Stimulated activated naive CD8-positive, alpha-beta T cell treated with anti-CD3 and anti-CD28 coated beads, Interleukin-15, Interleukin-2, amounts not matched to agents 100 U/mL and 50 U/mL, for 24 hours (primary cell): Measurements from ENCODE around the gene CNPY4.
"Not testable (repeated sequence)": the region's sequence is repeated elsewhere in the genome, so short reads cannot be mapped to it uniquely, and the experiment has no call there.

Experiments used
- ATAC-seq: fragments of 150-1000 bp; cut with Tn5 transposase; one replicate; pipeline ENCODE4 v1.10.0; 2021
- DNase-seq: peaks from one replicate; pipeline ENCODE4 v3.0.0; 2021

The CNPY4 gene

DNA sequence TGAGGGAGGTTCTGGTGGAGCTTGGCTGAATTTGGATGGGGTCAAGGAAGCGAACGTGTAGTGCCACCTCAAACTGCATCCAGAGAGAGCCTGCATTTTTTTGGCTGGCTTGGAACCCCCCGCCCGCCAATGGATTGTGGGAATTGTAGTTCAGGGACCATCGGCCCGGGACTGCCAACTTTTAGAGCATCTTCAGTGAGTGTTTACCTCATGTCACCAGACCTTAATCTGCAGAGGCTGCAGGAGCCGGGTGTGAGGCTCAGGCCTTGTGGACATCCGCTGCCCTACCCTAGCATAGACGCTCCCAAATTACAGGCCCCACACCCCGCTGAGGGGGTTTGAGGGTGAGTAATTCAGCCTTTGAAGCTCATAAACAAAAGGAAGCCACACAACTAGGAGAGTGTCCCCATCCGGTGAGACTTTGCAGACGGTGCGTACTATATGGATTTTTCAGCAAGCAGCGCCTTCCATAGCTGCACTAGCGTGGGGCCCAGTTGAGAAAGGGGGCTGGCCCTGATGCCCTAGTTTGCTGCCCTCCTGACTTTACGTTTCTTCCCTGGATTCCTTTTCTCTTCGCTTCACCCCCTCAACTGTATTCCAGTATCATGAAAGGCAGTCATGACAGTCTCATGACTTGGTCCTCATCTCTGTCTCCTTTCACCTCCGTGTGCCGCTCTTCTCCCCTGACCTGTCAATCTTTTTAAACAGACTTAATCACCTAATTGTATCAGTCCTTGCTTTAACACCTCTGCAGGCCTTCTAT lies 717 bp downstream of the CNPY4 start:
- ATAC-seq (peak; percentile 67), DNase-seq (peak; percentile 68)

- no peak for DNase-seq
- no peak for ATAC-seq
Observed at GRCh38 chr7:100120733-100121036, 1.3 kb downstream of the CNPY4 start.

DNA sequence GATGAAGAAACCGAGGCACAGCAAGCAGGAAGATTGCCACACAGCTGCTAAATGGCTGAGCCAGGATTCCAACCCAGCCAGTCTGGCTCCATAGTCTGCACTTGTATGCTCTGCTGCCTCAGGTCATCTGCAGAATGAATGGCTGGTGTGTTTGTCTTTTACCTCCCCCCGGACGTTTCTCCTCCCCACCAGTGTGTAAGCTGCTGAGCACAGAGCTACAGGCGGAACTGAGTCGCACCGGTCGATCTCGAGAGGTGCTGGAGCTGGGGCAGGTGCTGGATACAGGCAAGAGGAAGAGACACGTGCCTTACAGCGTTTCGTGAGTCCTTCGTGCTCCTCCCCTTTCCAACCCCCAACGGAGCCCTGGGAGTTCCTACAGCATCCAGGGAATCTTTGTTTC lies 2.6 kb downstream of the CNPY4 start:
- ATAC-seq (no peak), DNase-seq (no peak)

GRCh38 chr7:100122568-100122967 lies 3.1 kb downstream of the CNPY4 start:
- ATAC-seq (no peak), DNase-seq (no peak)

DNA sequence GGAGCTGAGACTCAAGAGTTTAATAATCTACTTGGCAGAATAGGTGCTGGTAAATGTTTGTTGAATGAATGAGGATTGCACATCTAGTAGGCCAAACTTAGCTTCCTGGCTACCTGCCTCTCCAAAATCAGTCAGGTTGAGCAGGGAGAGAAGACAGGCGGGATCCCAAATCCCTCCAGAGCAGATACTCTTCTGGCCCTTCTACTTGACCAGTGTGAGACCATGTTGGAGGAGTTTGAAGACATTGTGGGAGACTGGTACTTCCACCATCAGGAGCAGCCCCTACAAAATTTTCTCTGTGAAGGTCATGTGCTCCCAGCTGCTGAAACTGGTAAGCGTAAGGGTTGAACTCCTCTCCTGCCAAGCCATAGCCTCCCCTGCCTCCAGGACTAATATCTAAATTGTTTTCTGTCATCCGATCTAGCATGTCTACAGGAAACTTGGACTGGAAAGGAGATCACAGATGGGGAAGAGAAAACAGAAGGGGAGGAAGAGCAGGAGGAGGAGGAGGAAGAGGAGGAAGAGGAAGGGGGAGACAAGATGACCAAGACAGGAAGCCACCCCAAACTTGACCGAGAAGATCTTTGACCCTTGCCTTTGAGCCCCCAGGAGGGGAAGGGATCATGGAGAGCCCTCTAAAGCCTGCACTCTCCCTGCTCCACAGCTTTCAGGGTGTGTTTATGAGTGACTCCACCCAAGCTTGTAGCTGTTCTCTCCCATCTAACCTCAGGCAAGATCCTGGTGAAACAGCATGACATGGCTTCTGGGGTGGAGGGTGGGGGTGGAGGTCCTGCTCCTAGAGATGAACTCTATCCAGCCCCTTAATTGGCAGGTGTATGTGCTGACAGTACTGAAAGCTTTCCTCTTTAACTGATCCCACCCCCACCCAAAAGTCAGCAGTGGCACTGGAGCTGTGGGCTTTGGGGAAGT lies 5.1 kb downstream of the CNPY4 start:
- DNase-seq (no peak), ATAC-seq (no peak)

GRCh38 chr7:100126239-100126930 lies 7.0 kb downstream of the CNPY4 start:
- ATAC-seq (peak; percentile 11), DNase-seq (no peak)

GRCh38 chr7:100126931-100127865 lies 7.8 kb downstream of the CNPY4 start, which contains the start of gene MBLAC1:
TSS of gene MBLAC1 (plus strand) at chr7:100126967. CDS start at chr7:100127396, 429 bp downstream.
- ATAC-seq (peak; percentile 81), DNase-seq (peak; percentile 91)

- peak; percentile 7 for ATAC-seq
- DNase-seq, result peak; percentile 40
Observed at GRCh38 chr7:100127866-100128636, 8.6 kb downstream of the CNPY4 start.

DNA sequence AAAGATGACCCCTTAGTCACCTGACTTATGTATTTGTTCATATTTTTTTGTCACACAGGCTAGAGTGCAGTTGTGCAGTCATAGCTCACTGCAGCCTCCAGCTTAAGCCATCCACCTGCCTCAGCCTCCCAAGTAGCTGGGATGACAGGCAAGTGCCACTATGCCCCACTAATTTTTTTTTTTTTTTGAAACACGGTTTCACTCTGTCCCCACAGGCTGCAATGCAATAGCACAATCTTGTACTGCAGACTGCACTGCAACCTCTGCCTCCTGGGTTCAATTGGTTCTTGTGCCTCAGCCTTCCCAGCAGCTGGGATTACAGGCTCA lies 9.2 kb downstream of the CNPY4 start:
- no peak for DNase-seq
- ATAC-seq, result no peak

GRCh38 chr7:100130220-100130607 lies 10.8 kb downstream of the CNPY4 start:
- not testable (repeated sequence) for ATAC-seq

GRCh38 chr7:100130608-100131453 lies 11.4 kb downstream of the CNPY4 start:
- ATAC-seq (no peak), DNase-seq (peak; percentile 91)

More at GRCh38 chr7:100130220-100130607, 10.8 kb downstream of the CNPY4 start:
- not testable (repeated sequence) for DNase-seq

DNA sequence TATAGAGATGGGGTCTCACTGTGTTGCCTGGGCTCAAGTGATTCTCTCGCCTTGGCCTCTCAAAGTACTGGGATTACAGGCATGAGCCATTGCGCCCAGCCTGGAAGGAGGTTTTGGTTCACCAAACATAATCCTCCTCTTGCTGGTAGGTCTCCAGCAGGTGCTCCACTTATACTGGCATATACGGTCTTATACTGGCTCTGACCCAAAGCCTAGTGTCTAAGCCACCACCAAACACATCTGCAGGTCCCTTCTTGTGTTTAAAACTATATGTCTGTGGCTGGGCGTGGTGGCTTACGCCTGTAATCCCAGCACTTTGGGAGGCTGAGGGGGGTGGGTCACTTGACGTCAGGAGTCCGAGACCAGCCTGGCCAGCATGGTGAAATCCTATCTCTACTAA lies 12.7 kb downstream of the CNPY4 start:
- DNase-seq, result no peak
- ATAC-seq, result no peak

DNA sequence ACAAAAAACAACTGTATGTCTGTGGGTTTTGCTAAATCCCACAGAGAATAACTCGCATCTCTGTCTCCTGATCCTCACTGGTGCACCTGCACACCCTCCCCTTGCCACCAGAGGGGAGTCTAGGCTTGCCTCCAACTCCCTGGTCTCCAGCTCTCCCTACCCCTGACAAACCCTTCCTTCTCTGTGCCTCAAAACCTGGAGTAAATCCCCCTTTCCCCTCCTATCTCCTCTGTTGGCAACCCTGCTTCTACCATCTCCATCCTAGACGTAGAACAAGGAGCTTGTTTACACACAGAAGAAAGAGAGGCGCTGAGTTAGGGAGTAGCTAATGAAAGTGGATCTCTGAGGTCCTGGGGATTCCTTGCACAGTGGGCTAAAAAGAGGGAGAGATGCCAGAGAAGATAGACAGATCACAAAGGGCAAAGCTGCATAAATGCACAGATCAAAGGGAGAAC lies 13.3 kb downstream of the CNPY4 start:
- DNase-seq (peak; percentile 72), ATAC-seq (peak; percentile 84)

- ATAC-seq (no peak), DNase-seq (no peak)
Observed at GRCh38 chr7:100137851-100138760, 18.7 kb downstream of the CNPY4 start.

DNA sequence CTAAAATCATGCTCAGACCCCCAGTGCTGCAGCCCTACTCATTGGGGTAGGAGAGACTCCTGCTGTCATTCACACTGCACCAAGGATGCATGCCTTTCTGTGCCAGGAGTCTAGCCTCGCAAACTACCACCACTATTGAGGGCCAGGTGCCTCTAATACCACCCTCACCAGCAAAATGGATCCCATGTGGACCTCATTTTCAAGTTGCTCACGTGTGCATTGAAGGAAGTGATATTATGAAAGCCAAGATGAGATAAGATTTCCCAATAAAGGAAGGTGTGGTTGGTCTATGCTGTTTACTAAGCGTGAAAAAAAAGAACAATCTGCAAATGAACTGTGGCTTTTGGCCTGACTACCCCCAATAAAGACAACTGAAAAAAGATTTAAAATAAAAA lies 22.1 kb downstream of the CNPY4 start:
- ATAC-seq, result no peak
- DNase-seq, result no peak

- ATAC-seq (no peak), DNase-seq (no peak)
Observed at GRCh38 chr7:100142461-100142860, 23.0 kb downstream of the CNPY4 start.

GRCh38 chr7:100146350-100146749 lies 26.9 kb downstream of the CNPY4 start:
- ATAC-seq, DNase-seq: not testable (repeated sequence)

- no peak for DNase-seq
- ATAC-seq, result no peak
Observed at GRCh38 chr7:100147278-100147677, 27.8 kb downstream of the CNPY4 start.

DNA sequence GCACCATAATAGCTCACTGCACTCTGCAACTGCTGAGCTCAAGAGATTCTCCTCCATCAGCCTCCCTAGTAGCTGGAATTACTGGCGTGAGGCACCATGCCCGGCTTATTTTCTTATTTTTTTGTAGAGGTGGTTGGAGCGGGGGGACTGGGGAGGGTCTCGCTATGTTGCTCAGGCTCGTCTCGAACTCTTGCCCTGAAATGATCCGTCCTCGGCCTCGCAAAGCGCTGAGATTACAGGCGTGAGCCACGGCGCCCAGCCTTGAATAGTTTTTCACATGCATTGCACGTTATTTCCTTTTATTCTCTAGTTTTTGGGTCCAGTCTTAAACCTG lies 28.8 kb downstream of the CNPY4 start:
- ATAC-seq (no peak), DNase-seq (no peak)
